ENCODE results near the gene CCR5. TPM values are rescaled to one million over a fixed set of nuclear protein-coding genes. Genes with fewer than 3 reads are reported as not detected.
A peak's percentile ranks its signal among the peaks of the same experiment; 100 is the strongest.
"Not testable (repeated sequence)": the region's sequence is repeated elsewhere in the genome, so short reads cannot be mapped to it uniquely, and the experiment has no call there.

Gene CCR5
- total and polyA plus RNA-seq, 11 donors = 0.13 to 12.7 (median 0.40) TPM

DNA sequence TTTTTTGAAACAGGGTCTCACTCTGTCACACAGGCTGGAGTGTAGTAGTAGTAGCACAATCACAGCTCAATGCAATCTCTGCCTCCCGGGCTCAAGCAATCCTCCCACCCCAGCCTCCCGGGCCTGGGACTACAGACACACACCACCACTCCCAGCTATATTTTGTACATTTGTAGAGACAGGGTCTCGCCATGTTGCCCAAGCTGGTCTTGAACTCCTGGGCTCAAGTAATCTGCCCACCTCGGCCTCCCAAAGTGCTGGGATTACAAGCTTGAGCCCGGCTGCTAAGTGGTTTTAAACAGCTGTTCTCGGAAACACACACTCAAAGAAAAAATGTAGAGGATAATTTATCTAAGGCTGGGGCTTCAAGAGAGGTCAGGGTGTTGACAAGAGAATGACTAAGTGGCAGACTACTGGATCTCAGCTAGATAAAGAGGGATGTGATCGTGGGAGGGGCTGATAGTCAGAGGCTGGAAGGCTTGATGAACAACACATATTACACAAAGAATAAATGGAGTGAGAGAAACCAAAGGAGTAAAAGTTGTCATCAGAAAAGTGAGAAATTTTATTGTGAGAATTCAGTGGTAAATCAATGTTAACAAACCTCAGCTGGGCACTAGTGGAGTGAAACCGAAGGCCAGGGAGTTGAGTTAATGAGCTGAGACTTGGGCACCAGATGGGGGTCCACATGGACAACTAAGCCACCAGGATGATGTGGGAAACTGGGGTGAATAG, 29.4 kb downstream of the CCR5 start:
- intact Hi-C loops (cut with DNase I) = no loop called here
- no peaks in the 10 kb centered on the region for H3K36me3 ChIP-seq
- H3K27ac ChIP-seq = peak overlapping the region in 1 of 12 donors; percentile 9
- peaks cover 0 to 49% (median under 1%) of the 10 kb centered on the region in 12 donors for H3K4me1 ChIP-seq
- no peak overlapping the region for H3K4me3 ChIP-seq
- TF ChIP-seq, protein P1, sequence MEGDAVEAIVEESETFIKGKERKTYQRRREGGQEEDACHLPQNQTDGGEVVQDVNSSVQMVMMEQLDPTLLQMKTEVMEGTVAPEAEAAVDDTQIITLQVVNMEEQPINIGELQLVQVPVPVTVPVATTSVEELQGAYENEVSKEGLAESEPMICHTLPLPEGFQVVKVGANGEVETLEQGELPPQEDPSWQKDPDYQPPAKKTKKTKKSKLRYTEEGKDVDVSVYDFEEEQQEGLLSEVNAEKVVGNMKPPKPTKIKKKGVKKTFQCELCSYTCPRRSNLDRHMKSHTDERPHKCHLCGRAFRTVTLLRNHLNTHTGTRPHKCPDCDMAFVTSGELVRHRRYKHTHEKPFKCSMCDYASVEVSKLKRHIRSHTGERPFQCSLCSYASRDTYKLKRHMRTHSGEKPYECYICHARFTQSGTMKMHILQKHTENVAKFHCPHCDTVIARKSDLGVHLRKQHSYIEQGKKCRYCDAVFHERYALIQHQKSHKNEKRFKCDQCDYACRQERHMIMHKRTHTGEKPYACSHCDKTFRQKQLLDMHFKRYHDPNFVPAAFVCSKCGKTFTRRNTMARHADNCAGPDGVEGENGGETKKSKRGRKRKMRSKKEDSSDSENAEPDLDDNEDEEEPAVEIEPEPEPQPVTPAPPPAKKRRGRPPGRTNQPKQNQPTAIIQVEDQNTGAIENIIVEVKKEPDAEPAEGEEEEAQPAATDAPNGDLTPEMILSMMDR (IDR thresholded peaks at IDR 0.05) = no peak
- no peak for TF ChIP-seq POLR2A (IDR thresholded peaks at IDR 0.05)
- ATAC-seq = peak in 2 of 4 donors; percentile 35 to 80
- no peaks in the 10 kb centered on the region for H3K9me3 ChIP-seq
- H3K27me3 ChIP-seq = no peaks in the 10 kb centered on the region
- DNase-seq = no peak
- WGBS, 4 donors = 57 to 67% (median 59%) methylated on average over 8 of the region's 8 CpGs

DNA sequence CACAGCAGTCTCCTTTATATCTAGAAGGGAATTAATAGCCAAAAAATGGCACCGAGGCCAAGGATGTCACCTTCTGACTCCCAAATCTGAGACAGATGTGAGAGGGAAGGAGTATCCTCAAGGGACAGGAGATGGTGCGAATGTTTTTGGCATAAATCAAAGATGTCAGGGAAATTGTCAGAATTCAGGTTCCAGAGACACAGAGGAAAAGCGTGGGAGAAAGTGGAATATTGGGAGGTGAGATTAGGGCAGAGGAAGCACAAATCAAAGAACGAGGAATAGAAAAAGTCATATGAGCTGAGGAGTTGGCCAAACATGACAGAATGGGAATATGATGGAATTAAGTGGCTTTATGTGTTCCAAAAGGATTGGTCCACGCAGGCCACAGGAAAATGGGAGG, 30.1 kb downstream of the CCR5 start:
- ATAC-seq (no peak), DNase-seq (no peak)
- Histone ChIP-seq H3K27ac (no peak overlapping the region), H3K4me1 (peaks cover 0 to 49% (median 7%) of the 10 kb centered on the region in 12 donors), H3K9me3 (no peaks in the 10 kb centered on the region), H3K27me3 (no peaks in the 10 kb centered on the region), H3K4me3 (no peak overlapping the region), H3K36me3 (no peaks in the 10 kb centered on the region)
- 67 to 82% (median 70%) methylated on average over 5 of the region's 5 CpGs for WGBS, 4 donors
- intact Hi-C loops (cut with DNase I) = no loop called here
- no peak for TF ChIP-seq POLR2A (IDR thresholded peaks at IDR 0.05)
- TF ChIP-seq, protein P1 (IDR thresholded peaks at IDR 0.05) = no peak

- WGBS, 4 donors = 92 to 94% (median 94%) methylated on average over 2 of the region's 2 CpGs
- ATAC-seq (no peak), DNase-seq (no peak)
- no peak overlapping the region for H3K27ac ChIP-seq
- no peaks in the 10 kb centered on the region for H3K27me3 ChIP-seq
- intact Hi-C loops (cut with DNase I) = no loop called here
- peaks cover 0 to 47% (median 10%) of the 10 kb centered on the region in 12 donors for H3K4me1 ChIP-seq
- TF ChIP-seq, protein P1 (IDR thresholded peaks at IDR 0.05) = no peak
- TF ChIP-seq POLR2A (IDR thresholded peaks at IDR 0.05) = no peak
- H3K4me3 ChIP-seq = no peak overlapping the region
- no peaks in the 10 kb centered on the region for H3K9me3 ChIP-seq
- H3K36me3 ChIP-seq = no peaks in the 10 kb centered on the region
Observed at GRCh38 chr3:46401579-46401978, 30.8 kb downstream of the CCR5 start.

DNA sequence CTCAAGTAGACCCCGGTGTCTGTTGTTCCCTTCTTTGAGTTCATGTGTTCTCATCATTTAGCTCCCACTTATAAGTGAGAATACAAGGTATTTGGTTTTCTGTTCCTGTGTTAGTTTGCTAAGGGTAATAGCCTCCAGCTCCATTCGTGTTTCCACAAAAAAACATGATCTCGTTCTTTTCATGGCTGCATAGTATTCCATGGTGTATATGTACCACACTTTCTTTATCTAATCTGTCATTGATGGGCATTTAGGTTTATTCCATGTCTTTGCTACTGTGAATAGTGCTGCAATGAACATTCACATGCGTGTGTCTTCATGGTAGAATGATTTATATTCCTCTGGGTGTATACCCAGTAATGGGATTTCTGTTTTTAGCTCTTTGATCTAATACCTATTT, 32.2 kb downstream of the CCR5 start:
- H3K27me3 ChIP-seq; H3K27ac ChIP-seq; intact Hi-C loops (cut with DNase I); DNase-seq; H3K9me3 ChIP-seq; ATAC-seq; H3K36me3 ChIP-seq; H3K4me3 ChIP-seq: not testable (repeated sequence)
- 95 to 98% (median 95%) methylated on average over 4 of the region's 4 CpGs for WGBS, 4 donors
- peaks cover 0 to 54% (median 15%) of the 10 kb centered on the region in 12 donors for H3K4me1 ChIP-seq
